Measurements from ENCODE around the gene MAP4K4. TPM values are rescaled to one million over a fixed set of nuclear protein-coding genes. Genes with fewer than 3 reads are reported as not detected.
A peak's percentile ranks its signal among the peaks of the same experiment; 100 is the strongest.

MAP4K4 gene
- total RNA-seq, 2 experiments from 2014 or later = 90.2 to 92.2 TPM

DNA sequence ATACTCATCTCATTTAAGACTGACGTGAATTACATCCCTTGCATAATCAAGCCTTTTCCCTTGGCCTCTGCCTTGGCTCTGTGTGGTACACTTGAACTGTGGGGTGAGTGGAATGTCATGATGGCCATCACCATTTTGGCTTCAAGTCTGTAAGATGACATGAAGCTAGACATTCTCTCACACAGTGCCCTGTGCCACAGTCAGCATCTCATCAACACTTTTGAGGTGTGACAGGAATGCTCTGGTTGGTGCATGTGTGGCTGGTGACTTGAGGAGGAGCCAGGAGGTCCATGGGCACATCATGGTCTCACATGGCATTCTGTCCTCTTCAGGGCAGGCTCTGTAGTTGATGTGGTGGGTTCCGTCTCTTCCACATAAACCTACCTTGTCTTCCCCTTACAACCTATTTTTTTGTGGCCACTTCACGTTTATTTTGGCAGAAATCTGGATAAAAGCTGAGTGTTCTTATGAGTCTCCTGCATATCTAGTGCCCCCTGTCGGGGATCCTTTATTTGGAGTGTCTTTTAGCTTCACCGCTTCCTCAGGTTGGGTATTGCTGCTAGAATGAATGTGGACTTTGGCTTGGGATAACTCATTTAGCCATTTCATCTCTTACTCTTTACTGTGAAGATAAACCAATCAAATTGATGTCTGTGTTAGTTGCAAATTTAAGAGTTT, 28.1 kb downstream of the MAP4K4 start:
- Mint-ChIP-seq H3K9me3 (ENCODE audit: insufficient read depth) (no peaks in the 10 kb centered on the region), H3K27me3 (ENCODE audit: low read depth) (no peaks in the 10 kb centered on the region), H3K27ac (no peak overlapping the region), H3K36me3 (ENCODE audit: low read depth) (peaks cover 36% of the 10 kb centered on the region), H3K4me1 (ENCODE audit: low read depth) (peaks cover 76% of the 10 kb centered on the region), H3K4me3 (no peak overlapping the region)
- no peak for DNase-seq
- ChIA-PET POLR2A (no interaction called here), CTCF (interaction anchor here (0.7 to 2.8 kb wide), 14 partner anchors 8 to 445 kb away, joined by 3 to 11 read pairs (median 4); partner anchors contain the start of gene MAP4K4)
- ATAC-seq = no peak

DNA sequence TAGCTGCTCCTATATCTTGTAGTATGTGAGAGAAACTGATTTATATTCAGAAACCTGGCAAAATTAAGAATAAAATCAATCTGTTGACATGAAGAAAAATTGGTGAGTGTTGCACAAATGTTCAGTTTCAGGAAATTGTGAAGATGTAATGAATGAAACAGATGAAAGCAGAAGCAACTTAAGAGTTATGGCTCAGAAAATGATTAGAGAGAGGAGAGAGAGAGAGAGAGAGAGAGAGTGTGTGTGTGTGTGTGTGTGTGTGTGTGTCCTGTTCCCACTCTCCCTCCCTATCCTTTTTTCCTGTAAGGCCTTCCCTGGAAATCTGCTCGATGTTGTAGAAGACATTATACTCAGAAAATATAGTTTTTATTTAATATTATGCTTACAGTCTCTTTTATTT, 31.4 kb downstream of the MAP4K4 start:
- Mint-ChIP-seq H3K9me3 (ENCODE audit: insufficient read depth) (no peaks in the 10 kb centered on the region), H3K4me3 (no peak overlapping the region), H3K27ac (peak overlapping the region; percentile 60), H3K36me3 (ENCODE audit: low read depth) (peaks cover 11% of the 10 kb centered on the region), H3K4me1 (ENCODE audit: low read depth) (peaks cover 72% of the 10 kb centered on the region), H3K27me3 (ENCODE audit: low read depth) (no peaks in the 10 kb centered on the region)
- ATAC-seq (no peak), DNase-seq (no peak)
- CTCF ChIA-PET = interaction anchor here (1.2 to 3.7 kb wide), 10 partner anchors 8 to 102 kb away, joined by 4 to 21 read pairs (median 6); no protein-coding TSS in a partner anchor
- POLR2A ChIA-PET = interaction anchor here (0.7 to 1.8 kb wide), 4 partner anchors 11 to 31 kb away, joined by 3 to 12 read pairs (median 6); partner anchors contain the start of gene MAP4K4

GRCh38 chr2:101729521-101730190, 32.1 kb downstream of the MAP4K4 start:
- peak; percentile 71 for ATAC-seq
- CTCF ChIA-PET = interaction anchor here (1.2 to 3.7 kb wide), 10 partner anchors 9 to 311 kb away, joined by 5 to 21 read pairs (median 6); no protein-coding TSS in a partner anchor

GRCh38 chr2:101731221-101732054, 33.9 kb downstream of the MAP4K4 start:
- CTCF ChIA-PET = interaction anchor here (0.8 to 1.3 kb wide), 3 partner anchors 11 to 21 kb away, joined by 3 to 5 read pairs (median 3); no protein-coding TSS in a partner anchor
- no peak for DNase-seq

More at GRCh38 chr2:101729521-101730190, 32.1 kb downstream of the MAP4K4 start:
- peaks cover 7% of the 10 kb centered on the region for H3K36me3 Mint-ChIP-seq (ENCODE audit: low read depth)
- peak overlapping the region; percentile 69 for H3K27ac Mint-ChIP-seq
- no peaks in the 10 kb centered on the region for H3K27me3 Mint-ChIP-seq (ENCODE audit: low read depth)
- POLR2A ChIA-PET = interaction anchor here (0.7 to 1.8 kb wide), 4 partner anchors 12 to 255 kb away, joined by 3 to 12 read pairs (median 6); partner anchors contain the start of genes MAP4K4 and RFX8
- peak overlapping the region; percentile 17 for H3K4me3 Mint-ChIP-seq
- no peak for DNase-seq
- peaks cover 67% of the 10 kb centered on the region for H3K4me1 Mint-ChIP-seq (ENCODE audit: low read depth)
- no peaks in the 10 kb centered on the region for H3K9me3 Mint-ChIP-seq (ENCODE audit: insufficient read depth)

DNA sequence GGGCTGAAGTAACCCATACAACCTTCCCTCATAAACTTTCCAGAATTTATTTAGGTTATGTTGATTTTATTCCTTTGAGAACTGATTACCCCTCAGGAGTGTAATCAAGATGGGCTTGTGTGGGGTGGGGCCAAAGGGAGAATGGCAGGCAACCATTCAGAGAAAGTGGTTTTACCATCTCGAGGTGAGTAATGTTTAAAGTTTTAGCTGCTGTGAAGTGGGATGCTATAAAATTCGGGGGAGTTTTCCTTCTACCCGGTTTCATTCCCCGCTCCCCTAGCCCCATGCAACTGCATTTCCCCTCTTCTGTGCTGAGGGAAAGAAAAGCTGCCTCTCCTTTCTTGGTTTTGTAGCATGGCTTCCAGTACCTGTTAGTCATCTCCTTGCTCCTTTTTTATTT, 34.7 kb downstream of the MAP4K4 start:
- Mint-ChIP-seq H3K4me3 (no peak overlapping the region), H3K9me3 (ENCODE audit: insufficient read depth) (no peaks in the 10 kb centered on the region), H3K4me1 (ENCODE audit: low read depth) (peaks cover 75% of the 10 kb centered on the region), H3K27ac (no peak overlapping the region), H3K27me3 (ENCODE audit: low read depth) (no peaks in the 10 kb centered on the region), H3K36me3 (ENCODE audit: low read depth) (peaks cover 7% of the 10 kb centered on the region)
- ChIA-PET CTCF (interaction anchor here (1.1 to 1.4 kb wide), 3 partner anchors 13 to 99 kb away, joined by 3 to 5 read pairs (median 3); no protein-coding TSS in a partner anchor), POLR2A (interaction anchor here (1.9 kb wide), 1 partner anchor 35 kb away, joined by 5 read pairs; no protein-coding TSS in a partner anchor)
- DNase-seq = no peak
- ATAC-seq = no peak

More at GRCh38 chr2:101731221-101732054, 33.9 kb downstream of the MAP4K4 start:
- POLR2A ChIA-PET = no interaction called here
- peaks cover 7% of the 10 kb centered on the region for H3K36me3 Mint-ChIP-seq (ENCODE audit: low read depth)
- no peak for ATAC-seq
- H3K4me1 Mint-ChIP-seq (ENCODE audit: low read depth) = peaks cover 68% of the 10 kb centered on the region
- no peak overlapping the region for H3K4me3 Mint-ChIP-seq
- H3K9me3 Mint-ChIP-seq (ENCODE audit: insufficient read depth) = no peaks in the 10 kb centered on the region
- H3K27ac Mint-ChIP-seq = no peak overlapping the region
- H3K27me3 Mint-ChIP-seq (ENCODE audit: low read depth) = no peaks in the 10 kb centered on the region

- ATAC-seq (no peak), DNase-seq (no peak)
- Mint-ChIP-seq H3K9me3 (ENCODE audit: insufficient read depth) (no peaks in the 10 kb centered on the region), H3K4me3 (no peak overlapping the region), H3K27ac (peak overlapping the region; percentile 7), H3K36me3 (ENCODE audit: low read depth) (peaks cover 7% of the 10 kb centered on the region), H3K27me3 (ENCODE audit: low read depth) (no peaks in the 10 kb centered on the region), H3K4me1 (ENCODE audit: low read depth) (peaks cover 71% of the 10 kb centered on the region)
- POLR2A ChIA-PET = interaction anchor here (0.9 to 1.9 kb wide), 2 partner anchors 29 to 36 kb away, joined by 3 to 5 read pairs; no protein-coding TSS in a partner anchor
- CTCF ChIA-PET = interaction anchor here (0.7 to 1.4 kb wide), 4 partner anchors 12 to 98 kb away, joined by 3 to 5 read pairs (median 3); no protein-coding TSS in a partner anchor
Observed at GRCh38 chr2:101732773-101733256, 35.3 kb downstream of the MAP4K4 start.

DNA sequence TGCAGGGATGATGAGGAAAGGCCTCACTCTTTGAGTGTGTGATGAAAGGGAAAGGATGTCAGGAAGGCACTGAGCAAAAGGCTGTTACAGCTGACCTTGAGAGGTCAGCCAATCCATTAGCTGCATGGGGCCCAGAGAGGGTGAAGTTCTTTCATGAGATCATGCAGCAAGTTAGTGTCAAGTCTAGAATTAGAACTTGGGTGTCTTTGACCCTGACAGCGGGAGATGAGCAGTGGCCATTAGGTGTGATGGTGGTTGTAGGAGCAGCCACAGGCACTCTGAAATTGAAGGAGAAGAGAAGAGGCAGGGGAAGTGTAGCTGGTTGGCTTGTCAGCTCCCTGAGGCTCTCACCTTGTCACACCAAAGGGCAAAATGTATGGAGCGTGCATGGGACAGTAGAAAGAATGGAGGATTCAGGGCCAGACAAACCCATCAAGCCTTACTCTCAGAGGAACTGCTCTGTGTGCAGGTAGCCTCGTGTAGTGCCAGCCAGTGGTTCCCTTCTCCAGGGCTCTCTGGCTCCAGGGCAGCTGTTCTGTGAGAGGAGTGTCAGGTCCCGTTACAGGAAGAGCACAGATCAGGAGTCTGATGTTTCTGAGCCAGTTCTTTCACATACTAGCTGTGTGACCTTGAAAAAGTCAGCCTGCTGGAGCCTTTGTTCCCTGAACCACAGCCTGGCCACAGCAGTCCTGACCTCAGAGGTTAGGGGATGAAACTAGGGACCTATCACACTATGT, 35.9 kb downstream of the MAP4K4 start:
- Mint-ChIP-seq H3K36me3 (ENCODE audit: low read depth) (peaks cover 7% of the 10 kb centered on the region), H3K27ac (peak overlapping the region; percentile 7), H3K4me1 (ENCODE audit: low read depth) (peaks cover 66% of the 10 kb centered on the region), H3K4me3 (no peak overlapping the region), H3K27me3 (ENCODE audit: low read depth) (no peaks in the 10 kb centered on the region), H3K9me3 (ENCODE audit: insufficient read depth) (no peaks in the 10 kb centered on the region)
- ATAC-seq (no peak), DNase-seq (no peak)
- ChIA-PET CTCF (interaction anchor here (0.7 to 1.4 kb wide), 2 partner anchors 19 to 97 kb away, joined by 3 read pairs; no protein-coding TSS in a partner anchor), POLR2A (interaction anchor here (0.9 to 1.9 kb wide), 2 partner anchors 29 to 37 kb away, joined by 3 to 5 read pairs; no protein-coding TSS in a partner anchor)

DNA sequence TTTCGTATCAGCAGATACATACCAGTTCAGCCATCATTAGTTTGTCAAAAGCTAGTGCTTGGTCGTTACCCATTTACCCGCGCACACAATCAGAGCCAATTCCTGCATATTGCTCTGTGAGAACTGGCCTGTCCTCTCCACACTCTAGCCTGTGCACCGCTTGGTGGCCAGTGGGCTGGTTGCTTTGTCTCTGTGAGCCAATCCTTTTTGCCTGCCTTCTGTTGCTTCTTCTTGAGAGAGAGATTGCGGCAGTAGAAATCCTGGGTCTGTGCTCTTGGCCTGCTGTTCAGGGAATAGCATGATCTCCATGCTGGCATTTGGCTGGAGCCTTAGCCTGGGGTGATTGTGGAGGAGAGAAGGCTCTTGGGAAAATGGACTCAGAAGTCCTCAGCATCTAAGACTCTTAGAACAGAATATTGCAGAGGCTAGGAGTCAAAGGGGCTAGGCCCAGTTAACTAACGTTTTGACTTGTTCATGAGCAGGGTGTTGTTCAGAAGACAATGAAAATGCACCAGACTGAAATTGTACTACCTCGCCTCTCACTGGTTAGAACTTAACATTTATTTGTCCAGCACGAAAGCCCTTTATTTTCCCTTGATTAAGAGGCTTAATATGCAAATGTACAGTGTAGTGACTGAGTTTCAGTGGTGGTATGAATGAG, 37.1 kb downstream of the MAP4K4 start:
- POLR2A ChIA-PET = interaction anchor here (0.6 kb wide), 1 partner anchor 42 kb away, joined by 3 read pairs; no protein-coding TSS in a partner anchor
- CTCF ChIA-PET = no interaction called here
- no peaks in the 10 kb centered on the region for H3K9me3 Mint-ChIP-seq (ENCODE audit: insufficient read depth)
- no peak overlapping the region for H3K4me3 Mint-ChIP-seq
- no peaks in the 10 kb centered on the region for H3K27me3 Mint-ChIP-seq (ENCODE audit: low read depth)
- no peak overlapping the region for H3K27ac Mint-ChIP-seq
- peaks cover 54% of the 10 kb centered on the region for H3K4me1 Mint-ChIP-seq (ENCODE audit: low read depth)
- no peak for DNase-seq
- peaks cover 4% of the 10 kb centered on the region for H3K36me3 Mint-ChIP-seq (ENCODE audit: low read depth)
- ATAC-seq = no peak

DNA sequence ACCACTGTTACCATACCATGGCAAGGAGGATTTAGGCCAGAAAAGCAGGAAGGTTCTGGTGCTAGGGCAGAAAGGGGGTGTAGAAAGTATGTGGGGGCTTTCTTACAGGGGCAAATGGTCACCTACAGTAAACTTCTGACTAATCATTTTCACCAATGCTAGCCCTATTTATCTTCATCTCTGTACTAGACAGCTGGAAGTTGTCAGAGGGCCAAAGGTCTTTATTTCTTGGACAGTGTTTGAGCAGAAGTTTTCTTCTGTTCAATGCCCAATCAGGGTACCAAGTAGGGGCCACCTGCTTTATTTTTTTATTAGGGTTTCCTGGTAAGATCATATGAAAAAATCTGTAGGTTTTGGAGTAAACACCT, 37.6 kb downstream of the MAP4K4 start:
- H3K9me3 Mint-ChIP-seq (ENCODE audit: insufficient read depth) = no peaks in the 10 kb centered on the region
- ChIA-PET POLR2A (interaction anchor here (0.6 kb wide), 1 partner anchor 43 kb away, joined by 3 read pairs; no protein-coding TSS in a partner anchor), CTCF (no interaction called here)
- peaks cover 49% of the 10 kb centered on the region for H3K4me1 Mint-ChIP-seq (ENCODE audit: low read depth)
- H3K27ac Mint-ChIP-seq = no peak overlapping the region
- H3K4me3 Mint-ChIP-seq = no peak overlapping the region
- ATAC-seq = no peak
- H3K36me3 Mint-ChIP-seq (ENCODE audit: low read depth) = peaks cover 1% of the 10 kb centered on the region
- DNase-seq = no peak
- H3K27me3 Mint-ChIP-seq (ENCODE audit: low read depth) = no peaks in the 10 kb centered on the region

- Mint-ChIP-seq H3K4me1 (ENCODE audit: low read depth) (peaks cover 44% of the 10 kb centered on the region), H3K4me3 (no peak overlapping the region), H3K36me3 (ENCODE audit: low read depth) (no peaks in the 10 kb centered on the region), H3K27ac (no peak overlapping the region), H3K27me3 (ENCODE audit: low read depth) (no peaks in the 10 kb centered on the region), H3K9me3 (ENCODE audit: insufficient read depth) (no peaks in the 10 kb centered on the region)
- ChIA-PET CTCF (interaction anchor here (0.7 to 1.1 kb wide), 2 partner anchors 36 to 88 kb away, joined by 3 read pairs; no protein-coding TSS in a partner anchor), POLR2A (no interaction called here)
- DNase-seq = no peak
- ATAC-seq = no peak
Observed at GRCh38 chr2:101736233-101736632, 38.7 kb downstream of the MAP4K4 start.

Data from activated CD8-positive, alpha-beta T cell treated with anti-CD3 and anti-CD28 coated beads, Interleukin-2, amount 10 ng/mL, durations not matched to agents 7 days and 5 days (primary cell).